Mesothelial cell of epicardium (in vitro differentiated cells): Measurements from ENCODE around the gene MUC4. TPM values are rescaled to one million over a fixed set of nuclear protein-coding genes. Genes with fewer than 3 reads are reported as not detected.
"Not testable (repeated sequence)": the region's sequence is repeated elsewhere in the genome, so short reads cannot be mapped to it uniquely, and the experiment has no call there.

Experiments
- DNase-seq, 2 experiments: peaks; one replicate each; pipeline ENCODE4 v3.0.0; 2021; ENCODE audit warnings: low spot score in 2 of 2; ENCODE audit not compliant: unreplicated experiment in 2 of 2
- H3K27ac Mint-ChIP-seq: 2 replicates; pipeline ENCODE4 v1.8.0; 2021; ENCODE audit warnings: mixed read lengths
- H3K27me3 Mint-ChIP-seq: 2 replicates; pipeline ENCODE4 v1.8.0; 2021; ENCODE audit warnings: low read depth, mixed read lengths
- H3K36me3 Mint-ChIP-seq: 2 replicates; pipeline ENCODE4 v1.8.0; 2021; ENCODE audit warnings: mixed read lengths
- H3K4me1 Mint-ChIP-seq: 2 replicates; pipeline ENCODE4 v1.8.0; 2021; ENCODE audit warnings: mixed read lengths
- H3K4me3 Mint-ChIP-seq: 2 replicates; pipeline ENCODE4 v1.8.0; 2021; ENCODE audit warnings: mild to moderate bottlenecking, moderate library complexity, mixed read lengths
- H3K9me3 Mint-ChIP-seq: 2 replicates; pipeline ENCODE4 v1.8.0; 2021; ENCODE audit warnings: mixed read lengths
- CTCF ChIP-seq: fragments of 200-600 bp; sonication (generic); IDR thresholded peaks from one replicate; pipeline ENCODE4 v1.5.0; 2021; ENCODE audit warnings: antibody characterized with exemption; ENCODE audit not compliant: unreplicated experiment
- total RNA-seq: library from RNA; stranded (reverse); gene quantifications from 3 replicates; pipeline ENCODE4 v1.2.1, GENCODE V29; 2021

MUC4 gene
- total RNA-seq, 1 donor from 2014 or later, result 0.96 TPM

GRCh38 chr3:195727606-195728195 is 84.0 kb downstream of the MUC4 start:
- no peak for TF ChIP-seq CTCF
- H3K4me1 Mint-ChIP-seq, result peaks cover 10% of the 10 kb centered on the region
- peak overlapping the region; percentile 37 for H3K27ac Mint-ChIP-seq
- no peak overlapping the region for H3K4me3 Mint-ChIP-seq
- no peak for DNase-seq
- H3K9me3 Mint-ChIP-seq, result no peaks in the 10 kb centered on the region
- H3K27me3 Mint-ChIP-seq, result no peaks in the 10 kb centered on the region
- peaks cover 1% of the 10 kb centered on the region for H3K36me3 Mint-ChIP-seq

DNA sequence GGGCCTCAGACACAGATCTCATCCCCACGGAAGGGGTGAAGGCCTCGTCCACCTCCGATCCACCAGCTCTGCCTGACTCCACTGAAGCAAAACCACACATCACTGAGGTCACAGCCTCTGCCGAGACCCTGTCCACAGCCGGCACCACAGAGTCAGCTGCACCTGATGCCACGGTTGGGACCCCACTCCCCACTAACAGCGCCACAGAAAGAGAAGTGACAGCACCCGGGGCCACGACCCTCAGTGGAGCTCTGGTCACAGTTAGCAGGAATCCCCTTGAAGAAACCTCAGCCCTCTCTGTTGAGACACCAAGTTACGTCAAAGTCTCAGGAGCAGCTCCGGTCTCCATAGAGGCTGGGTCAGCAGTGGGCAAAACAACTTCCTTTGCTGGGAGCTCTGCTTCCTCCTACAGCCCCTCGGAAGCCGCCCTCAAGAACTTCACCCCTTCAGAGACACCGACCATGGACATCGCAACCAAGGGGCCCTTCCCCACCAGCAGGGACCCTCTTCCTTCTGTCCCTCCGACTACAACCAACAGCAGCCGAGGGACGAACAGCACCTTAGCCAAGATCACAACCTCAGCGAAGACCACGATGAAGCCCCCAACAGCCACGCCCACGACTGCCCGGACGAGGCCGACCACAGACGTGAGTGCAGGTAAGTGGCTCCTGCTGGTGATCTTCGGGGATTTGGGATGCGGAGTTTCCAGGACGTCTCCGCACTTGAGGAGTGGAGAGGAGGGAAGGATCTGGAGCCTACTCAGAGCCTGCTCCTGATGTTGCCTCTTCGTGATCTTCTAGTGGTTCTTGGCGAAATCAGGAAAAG is 85.6 kb downstream of the MUC4 start:
- DNase-seq, H3K4me3 Mint-ChIP-seq, H3K36me3 Mint-ChIP-seq, H3K9me3 Mint-ChIP-seq, H3K27ac Mint-ChIP-seq, H3K27me3 Mint-ChIP-seq: not testable (repeated sequence)
- H3K4me1 Mint-ChIP-seq, result peaks cover 11% of the 10 kb centered on the region

GRCh38 chr3:195724363-195724762 is 87.4 kb downstream of the MUC4 start:
- peaks cover 24% of the 10 kb centered on the region for H3K4me1 Mint-ChIP-seq
- not testable (repeated sequence) for H3K9me3 Mint-ChIP-seq, H3K27ac Mint-ChIP-seq, DNase-seq, H3K27me3 Mint-ChIP-seq, H3K4me3 Mint-ChIP-seq, H3K36me3 Mint-ChIP-seq

GRCh38 chr3:195722996-195723345 is 88.8 kb downstream of the MUC4 start:
- not testable (repeated sequence) for H3K4me3 Mint-ChIP-seq, H3K36me3 Mint-ChIP-seq, H3K27me3 Mint-ChIP-seq, H3K27ac Mint-ChIP-seq, H3K9me3 Mint-ChIP-seq, DNase-seq
- peaks cover 21% of the 10 kb centered on the region for H3K4me1 Mint-ChIP-seq

- Mint-ChIP-seq H3K4me1 (peaks cover 19% of the 10 kb centered on the region), H3K27ac (peak overlapping the region; percentile 86)
- DNase-seq, H3K9me3 Mint-ChIP-seq, H3K4me3 Mint-ChIP-seq, H3K27me3 Mint-ChIP-seq, H3K36me3 Mint-ChIP-seq: not testable (repeated sequence)
Observed at GRCh38 chr3:195722139-195722995, 89.4 kb downstream of the MUC4 start.

DNA sequence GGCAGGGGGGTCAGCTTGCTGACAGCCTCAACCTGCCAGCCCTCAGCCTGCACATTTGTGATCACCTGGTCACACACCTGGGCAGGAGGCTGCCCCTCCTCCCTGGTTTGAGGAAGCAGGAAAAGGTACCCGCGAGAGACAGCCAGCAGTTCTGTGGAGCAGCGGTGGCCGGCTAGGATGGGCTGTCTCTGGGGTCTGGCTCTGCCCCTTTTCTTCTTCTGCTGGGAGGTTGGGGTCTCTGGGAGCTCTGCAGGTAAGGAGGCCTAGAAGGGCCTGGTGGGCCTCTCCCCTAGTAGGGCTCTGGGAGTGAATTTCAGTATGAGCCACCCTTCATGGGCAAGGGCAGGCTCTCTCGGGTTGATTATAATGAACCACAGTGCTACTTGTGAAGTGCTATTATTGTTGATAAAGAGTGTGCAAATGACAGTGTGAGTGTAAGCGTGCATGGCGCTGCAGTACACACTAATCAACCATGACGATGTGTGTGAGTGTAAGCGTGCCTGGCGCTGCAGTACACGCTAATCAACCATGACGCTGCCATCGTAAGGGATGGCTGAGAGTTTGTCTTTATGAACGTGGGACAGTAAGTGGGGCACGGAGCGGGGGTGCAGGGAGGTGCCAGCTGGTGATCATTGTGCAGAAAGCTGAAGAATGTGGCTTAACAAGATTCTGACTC is 90.8 kb downstream of the MUC4 start, which contains the start of gene MUC20:
MUC20 (plus strand) TSS at position 148 of the 676 bp plus-strand sequence; CDS start at position 178, 30 bp downstream.
- not testable (repeated sequence) for H3K4me3 Mint-ChIP-seq

DNA sequence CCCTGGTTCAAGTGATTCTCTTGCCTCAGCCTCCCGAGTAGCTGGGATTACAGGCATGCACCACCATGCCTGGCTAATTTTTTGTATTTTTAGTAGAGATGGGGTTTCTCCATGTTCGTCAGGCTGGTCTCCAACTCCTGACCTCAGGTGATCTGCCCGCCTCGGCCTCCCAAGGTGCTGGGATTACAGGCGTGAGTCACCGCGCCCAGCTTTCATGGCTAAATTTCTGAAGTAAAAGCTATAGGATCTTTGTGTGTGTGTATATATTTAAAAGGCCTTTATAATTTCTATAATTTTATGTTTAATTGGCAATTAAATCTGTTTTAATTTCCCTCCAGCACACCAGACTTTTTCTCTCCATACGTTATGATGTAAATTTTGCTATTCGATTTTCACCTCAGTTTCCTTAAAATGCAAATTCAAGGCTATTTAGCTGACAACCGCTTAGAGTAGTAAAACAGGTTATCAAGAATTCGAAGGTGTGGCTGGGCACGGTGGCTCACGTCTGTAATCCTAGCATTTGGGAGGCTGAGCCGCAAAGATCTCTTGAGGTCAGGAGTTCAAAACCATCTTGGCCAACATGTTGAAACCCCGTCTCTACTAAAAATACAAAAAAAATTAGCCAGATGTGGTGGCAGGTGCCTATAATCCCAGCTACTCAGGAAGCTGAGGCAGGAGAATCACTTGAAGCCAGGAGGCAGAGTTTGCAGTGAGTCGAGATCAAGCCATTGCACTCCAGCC is 92.0 kb downstream of the MUC4 start:
- not testable (repeated sequence) for H3K9me3 Mint-ChIP-seq, DNase-seq, H3K4me3 Mint-ChIP-seq, H3K27me3 Mint-ChIP-seq
- Mint-ChIP-seq H3K36me3 (peaks cover 12% of the 10 kb centered on the region), H3K27ac (peak overlapping the region; percentile 96), H3K4me1 (peaks cover 19% of the 10 kb centered on the region)

More for the DNA sequence above, 90.8 kb downstream of the MUC4 start, which contains the start of gene MUC20:
- H3K27ac Mint-ChIP-seq, result peak within 1 kb of the TSS; percentile 96
- H3K36me3 Mint-ChIP-seq, DNase-seq, H3K27me3 Mint-ChIP-seq, H3K9me3 Mint-ChIP-seq: not testable (repeated sequence)
- H3K4me1 Mint-ChIP-seq, result peaks cover 19% of the 10 kb centered on the region

- Mint-ChIP-seq H3K9me3 (peaks cover 7% of the 10 kb centered on the region), H3K4me1 (peaks cover 19% of the 10 kb centered on the region), H3K27me3 (no peaks in the 10 kb centered on the region), H3K4me3 (no peak overlapping the region), H3K27ac (peak overlapping the region; percentile 30), H3K36me3 (peaks cover 16% of the 10 kb centered on the region)
- DNase-seq, result no peak
- TF ChIP-seq CTCF, result no peak
Observed at GRCh38 chr3:195718477-195718984, 93.2 kb downstream of the MUC4 start.
